T-helper 2 cell treated with Interferon-gamma antibody and Interleukin-4, amounts not matched to agents 100 ng/mL and 5 ng/mL, for 36 hours (primary cell): ENCODE data around the gene IL18R1. TPM values are rescaled to one million over a fixed set of nuclear protein-coding genes. Genes with fewer than 3 reads are reported as not detected.

Experiments
- intact Hi-C: fragments of 100-400 bp; cut with micrococcal nuclease; formaldehyde crosslinking; loops from one replicate; pipeline ENCODE4 v1.15.1; 2023
- total RNA-seq: library from RNA; stranded (reverse); gene quantifications from 2 replicates; pipeline ENCODE4 v1.2.3, GENCODE V29; 2022

The IL18R1 gene
- total RNA-seq, 1 donor from 2014 or later: 21.3 TPM

GRCh38 chr2:102386867-102387541 lies 31.4 kb downstream of the IL18R1 start:
- intact Hi-C loops: no loop called here

GRCh38 chr2:102387763-102388546 lies 32.4 kb downstream of the IL18R1 start:
- intact Hi-C loops: no loop called here

GRCh38 chr2:102391565-102391964 lies 36.0 kb downstream of the IL18R1 start:
- intact Hi-C loops: loop anchor here (10.0 kb wide), 1 partner anchor 53 kb away; no protein-coding TSS in a partner anchor

GRCh38 chr2:102392096-102392495 lies 36.5 kb downstream of the IL18R1 start:
- intact Hi-C loops: loop anchor here (10.0 kb wide), 1 partner anchor 53 kb away; no protein-coding TSS in a partner anchor

GRCh38 chr2:102392942-102393341 lies 37.3 kb downstream of the IL18R1 start:
- intact Hi-C loops: loop anchor here (10.0 kb wide), 1 partner anchor 52 kb away; no protein-coding TSS in a partner anchor

- intact Hi-C loops: loop anchor here (10.0 kb wide), 1 partner anchor 49 kb away; no protein-coding TSS in a partner anchor
Measured at GRCh38 chr2:102396012-102396411, 40.4 kb downstream of the IL18R1 start.

GRCh38 chr2:102397209-102397608 lies 41.6 kb downstream of the IL18R1 start:
- intact Hi-C loops: loop anchor here (10.0 kb wide), 1 partner anchor 48 kb away; no protein-coding TSS in a partner anchor

GRCh38 chr2:102399499-102400141 lies 44.0 kb downstream of the IL18R1 start:
- intact Hi-C loops: loop anchor here (5.0 to 10.0 kb wide), 2 partner anchors 32 to 45 kb away; no protein-coding TSS in a partner anchor

- intact Hi-C loops: loop anchor here (5.0 kb wide), 1 partner anchor 34 kb away; no protein-coding TSS in a partner anchor
Measured at GRCh38 chr2:102401456-102401855, 45.9 kb downstream of the IL18R1 start.

GRCh38 chr2:102401865-102402264 lies 46.3 kb downstream of the IL18R1 start:
- intact Hi-C loops: loop anchor here (5.0 kb wide), 1 partner anchor 35 kb away; no protein-coding TSS in a partner anchor

GRCh38 chr2:102410952-102411351 lies 55.4 kb downstream of the IL18R1 start:
- intact Hi-C loops: no loop called here

- intact Hi-C loops: no loop called here
Measured at GRCh38 chr2:102412199-102412598, 56.6 kb downstream of the IL18R1 start.

- intact Hi-C loops: loop anchor here (1.0 to 2.0 kb wide), 5 partner anchors 17 to 117 kb away; no protein-coding TSS in a partner anchor
Measured at GRCh38 chr2:102417946-102418345, 62.4 kb downstream of the IL18R1 start.

GRCh38 chr2:102418421-102418961 lies 62.9 kb downstream of the IL18R1 start:
- intact Hi-C loops: loop anchor here (1.0 to 2.0 kb wide), 5 partner anchors 16 to 118 kb away; no protein-coding TSS in a partner anchor

- intact Hi-C loops: no loop called here
Measured at GRCh38 chr2:102420290-102420689, 64.7 kb downstream of the IL18R1 start.

GRCh38 chr2:102421890-102422759 lies 66.5 kb downstream of the IL18R1 start:
- intact Hi-C loops: no loop called here

- intact Hi-C loops: no loop called here
Measured at GRCh38 chr2:102422910-102423309, 67.3 kb downstream of the IL18R1 start, which contains the start of gene IL18RAP. IL18RAP (plus strand) TSS chr2:102423160; CDS start chr2:102423278, 118 bp downstream.

- intact Hi-C loops: no loop called here
Measured at GRCh38 chr2:102423368-102423767, 67.8 kb downstream of the IL18R1 start.

- intact Hi-C loops: no loop called here
Measured at GRCh38 chr2:102424754-102425153, 69.2 kb downstream of the IL18R1 start.
